HG02840 (cell line): ENCODE data around the gene LTBP2.

ENCODE experiments used
- ATAC-seq: cut with Tn5 transposase; IDR thresholded peaks from one replicate; pipeline ENCODE4 v1.9.1; 2021; ENCODE audit warnings: mild to moderate bottlenecking, moderate library complexity, moderate number of reproducible peaks; ENCODE audit not compliant: unreplicated experiment, low FRiP score

Gene LTBP2

DNA sequence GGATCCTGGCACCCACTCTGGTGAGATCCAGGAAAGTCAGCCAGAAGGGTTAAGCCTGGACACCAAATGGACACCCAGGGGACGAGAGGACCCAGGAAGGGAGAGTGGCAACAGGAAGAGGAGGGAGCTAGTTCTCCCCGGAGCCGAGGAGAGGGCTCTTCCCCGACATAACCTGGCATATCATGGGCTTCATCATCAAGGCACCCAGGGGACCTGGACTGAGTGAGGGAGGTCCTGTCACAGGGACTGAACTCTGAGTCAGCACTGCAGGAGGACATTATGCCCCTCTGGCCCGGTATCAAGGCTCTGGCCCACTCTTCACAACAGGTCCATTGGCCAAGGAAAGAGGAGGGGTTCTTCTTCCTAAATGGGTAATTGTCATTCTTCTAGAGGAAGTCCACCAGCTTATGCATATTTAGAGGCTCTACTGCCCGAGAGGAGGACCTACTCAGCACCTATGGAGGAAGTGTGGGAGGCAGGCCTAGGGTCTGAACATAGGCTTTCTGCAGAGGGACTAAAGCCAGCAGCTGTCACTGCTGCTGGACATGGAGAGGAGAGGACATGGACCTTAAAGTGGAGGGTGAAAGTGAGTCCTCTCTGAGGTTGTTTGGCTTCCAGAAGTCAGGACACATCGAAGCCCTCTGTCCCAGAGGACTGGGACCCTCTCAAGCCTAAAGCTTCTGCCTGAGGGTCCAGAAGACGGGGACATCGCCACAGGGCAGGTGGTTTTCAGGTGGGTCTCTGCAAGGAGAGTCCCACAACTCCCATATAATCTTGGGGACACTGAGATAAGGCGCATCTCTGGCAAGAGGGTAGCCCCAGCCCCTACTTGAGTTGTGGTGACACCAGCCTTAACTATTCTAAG is 99.8 kb downstream of the LTBP2 start:
- no peak for ATAC-seq

DNA sequence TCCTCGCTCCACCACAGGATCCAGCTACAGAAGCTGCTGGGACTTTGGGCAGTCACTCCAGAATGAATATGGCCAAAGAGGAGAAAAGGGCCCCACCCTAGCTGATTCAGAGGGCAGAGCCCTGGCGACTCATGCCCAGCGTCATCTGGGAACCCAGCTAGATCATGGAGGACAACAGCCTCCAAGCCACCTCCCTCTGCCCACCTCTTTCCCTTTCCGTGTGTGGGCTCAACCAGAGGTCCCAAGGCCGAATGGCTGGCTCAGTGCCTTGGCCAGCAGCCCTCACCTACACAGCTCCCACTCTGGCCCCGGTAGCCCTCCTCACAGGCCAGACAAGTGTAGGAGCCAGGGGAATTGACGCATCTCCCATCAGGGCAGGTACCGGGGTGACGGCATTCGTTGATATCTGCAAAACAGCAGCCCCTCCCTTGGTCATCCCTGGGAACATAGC is 101.1 kb downstream of the LTBP2 start:
- ATAC-seq, result no peak

DNA sequence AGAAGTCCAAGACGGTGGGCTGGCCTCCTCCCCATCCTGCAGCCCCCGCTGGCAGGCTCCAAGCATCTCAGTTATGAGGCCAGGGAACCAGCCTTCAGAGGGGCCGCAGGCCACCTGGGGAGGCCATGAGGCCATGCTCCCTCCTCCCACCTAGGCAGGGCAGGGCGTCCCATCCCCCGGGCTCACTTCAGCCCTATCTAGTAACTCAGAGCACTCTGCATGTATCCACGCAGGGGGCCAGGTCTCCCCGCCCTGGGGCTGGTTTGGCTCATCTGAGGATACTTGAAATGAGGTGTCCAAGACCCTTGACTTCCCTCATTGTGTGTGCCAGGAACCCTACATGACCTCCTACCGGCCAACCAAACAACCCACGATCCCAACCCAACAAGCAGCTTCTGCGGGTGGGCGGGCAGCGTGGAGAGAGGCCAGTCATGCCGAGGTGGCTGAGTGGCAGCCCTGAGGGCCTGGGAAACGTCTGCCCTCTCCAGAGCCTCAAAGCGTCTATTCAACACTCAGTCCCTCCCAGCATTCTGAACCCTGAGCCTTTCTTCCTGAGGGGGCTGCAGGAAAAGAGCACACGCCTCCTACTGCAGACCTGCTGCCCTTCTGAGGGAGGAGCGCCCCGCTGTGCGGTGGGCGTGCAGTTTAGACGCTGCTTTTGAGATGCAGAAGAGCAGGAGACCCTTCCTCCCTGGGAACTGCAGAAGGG is 101.7 kb downstream of the LTBP2 start:
- no peak for ATAC-seq

DNA sequence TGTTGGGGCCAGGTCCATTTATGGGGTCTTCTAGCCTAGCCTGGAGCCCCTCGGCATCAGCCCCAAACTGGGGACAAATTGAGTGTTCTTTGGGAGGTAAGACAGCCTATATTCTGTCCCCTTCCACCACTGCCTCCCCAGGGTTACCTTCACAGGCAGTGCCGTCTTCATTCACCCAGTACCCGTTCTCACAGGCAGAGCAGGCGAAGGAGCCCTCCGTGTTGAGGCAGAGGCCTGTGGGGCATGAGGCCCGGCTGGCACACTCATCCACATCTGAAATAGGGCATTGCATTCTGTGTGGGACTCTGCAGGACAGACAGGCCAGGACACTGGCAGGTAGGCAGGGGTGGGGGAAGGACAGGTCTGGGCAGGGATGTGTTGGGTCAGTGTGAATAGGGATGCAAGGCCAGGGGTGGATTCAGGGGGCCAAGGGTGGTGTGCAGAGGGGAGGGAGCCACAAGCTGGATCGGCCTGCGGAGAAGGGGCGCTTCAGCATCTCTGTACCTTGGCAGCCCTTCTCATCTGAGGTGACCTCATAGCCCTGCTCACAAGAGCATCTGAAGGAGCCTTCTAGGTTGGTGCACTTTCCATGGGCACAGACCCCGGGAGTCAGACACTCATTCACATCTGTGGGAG is 102.3 kb downstream of the LTBP2 start:
- ATAC-seq, result no peak

DNA sequence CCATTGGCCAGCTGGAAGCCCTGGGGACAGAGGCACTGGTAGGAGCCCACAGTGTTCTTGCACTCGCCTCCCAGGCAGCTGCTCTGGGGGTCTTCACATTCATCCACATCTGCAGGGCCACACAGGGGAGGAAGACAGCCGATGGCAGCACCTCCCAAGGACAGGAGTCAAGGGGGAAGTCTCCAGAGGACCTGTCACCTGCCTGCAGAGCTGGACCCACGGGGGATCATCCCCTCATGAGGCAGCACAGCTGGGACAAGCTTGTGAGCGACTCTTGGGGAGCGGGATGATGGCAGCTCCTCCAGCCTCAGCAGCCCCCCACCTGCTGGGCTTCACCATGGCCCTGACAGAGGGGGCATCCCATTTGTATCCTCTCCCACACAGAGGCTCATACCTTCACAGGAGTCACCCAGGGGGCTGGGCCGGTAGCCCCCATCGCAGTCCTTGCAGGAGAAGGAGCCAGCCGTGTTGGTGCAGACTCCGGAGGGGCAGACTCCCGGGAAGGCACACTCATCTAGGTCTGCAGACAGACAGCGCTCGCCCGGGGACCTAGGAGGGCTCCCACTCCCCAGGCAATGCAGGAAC is 103.1 kb downstream of the LTBP2 start:
- no peak for ATAC-seq

DNA sequence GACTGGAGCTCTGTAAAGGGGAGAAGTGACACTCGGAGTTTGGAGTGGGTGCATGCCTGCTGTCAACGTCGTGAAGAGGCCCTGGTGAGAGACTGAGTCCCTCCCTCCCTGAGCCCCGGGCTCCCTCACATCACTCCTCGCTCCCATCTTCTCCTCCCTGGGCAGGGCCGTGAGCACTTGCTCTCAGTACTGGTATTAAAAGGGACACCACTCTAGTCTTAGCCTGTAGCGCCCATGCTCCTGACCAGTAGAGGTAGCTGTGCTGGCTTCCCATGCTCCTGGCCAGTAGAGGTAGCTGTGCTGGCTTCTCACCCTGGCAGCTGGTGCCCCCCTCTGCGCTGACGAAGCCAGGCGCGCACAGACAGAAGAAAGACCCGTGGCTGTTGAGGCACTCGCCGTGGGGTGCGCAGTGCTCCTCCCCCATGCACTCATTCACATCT is 103.7 kb downstream of the LTBP2 start:
- no peak for ATAC-seq

DNA sequence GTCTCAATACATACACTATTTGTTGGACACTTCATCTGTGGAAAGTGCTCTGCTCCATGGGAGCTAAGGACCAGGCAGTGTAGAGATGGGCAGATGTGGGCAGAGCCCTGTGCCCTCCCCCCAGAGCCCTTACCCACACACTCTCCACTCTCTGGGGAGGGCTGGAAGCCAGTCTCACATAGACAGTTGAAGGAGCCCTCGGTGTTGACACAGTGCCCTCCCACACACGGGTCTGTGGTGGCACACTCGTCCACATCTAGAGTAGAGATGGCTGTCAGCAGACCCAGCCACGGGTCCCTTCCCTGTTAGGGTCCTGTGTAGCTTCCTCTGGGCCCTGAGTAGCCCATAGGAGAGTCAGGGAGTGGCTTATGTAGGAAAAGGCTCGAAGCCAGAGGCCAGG is 104.2 kb downstream of the LTBP2 start:
- ATAC-seq, result no peak

DNA sequence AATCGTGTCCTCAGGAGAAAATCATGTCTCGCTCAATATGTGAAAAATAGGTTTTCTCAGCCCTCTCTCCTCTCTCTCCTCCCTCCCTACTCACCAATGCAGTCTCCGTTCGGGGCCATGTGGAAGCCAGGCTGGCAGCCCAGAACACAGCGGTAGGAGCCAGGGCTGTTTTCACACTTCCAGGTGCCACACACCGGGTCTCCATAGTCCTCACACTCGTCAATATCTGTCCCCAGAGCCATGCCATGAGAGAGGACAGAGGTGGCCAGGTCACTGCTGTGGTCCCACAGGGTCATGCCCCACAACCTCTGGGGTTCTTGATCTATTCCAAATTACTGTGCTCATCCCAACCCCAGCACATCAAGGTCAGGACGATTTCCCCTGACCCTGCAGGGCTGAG is 105.0 kb downstream of the LTBP2 start:
- ATAC-seq, result no peak

DNA sequence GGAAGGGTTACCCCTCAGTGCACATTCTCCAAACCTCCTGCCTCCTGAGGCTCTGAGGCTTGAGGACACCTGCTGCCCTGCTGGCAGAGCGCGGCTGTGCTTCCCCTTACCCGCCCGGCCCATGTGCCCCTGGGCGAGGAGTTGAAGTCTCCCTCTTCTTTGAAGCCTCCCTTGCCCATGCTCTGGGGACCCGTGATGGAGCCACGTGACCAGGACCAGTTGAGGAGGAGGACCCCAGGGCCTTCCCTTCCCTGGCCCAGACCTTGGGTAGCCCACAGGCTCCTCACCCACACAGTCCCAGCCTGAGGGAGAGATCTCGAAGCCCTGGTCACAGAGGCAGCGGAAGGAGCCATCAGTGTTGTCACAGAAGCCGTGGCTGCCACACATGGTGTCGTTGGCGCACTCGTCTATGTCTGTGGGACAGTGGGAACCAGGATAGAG is 105.6 kb downstream of the LTBP2 start:
- ATAC-seq, result no peak

DNA sequence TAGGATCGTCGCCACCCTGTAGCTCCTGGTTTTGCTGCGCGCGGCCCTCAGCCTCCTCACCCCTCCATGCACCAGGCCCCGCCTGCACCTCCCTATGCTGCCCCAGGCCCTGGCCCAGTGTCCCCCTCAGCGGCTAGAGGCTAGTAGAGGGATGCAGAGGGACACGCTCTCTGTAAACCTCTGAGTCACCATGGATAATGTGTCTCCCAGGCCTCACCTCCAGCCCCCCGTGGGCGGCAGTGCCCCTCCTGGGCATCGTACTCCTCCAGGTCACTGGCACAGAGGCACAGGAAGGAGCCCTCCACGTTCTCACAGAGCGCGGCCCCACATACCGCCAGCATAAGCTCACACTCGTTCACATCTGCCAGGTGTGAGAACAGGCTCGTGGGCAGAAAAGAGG is 106.2 kb downstream of the LTBP2 start:
- no peak for ATAC-seq

DNA sequence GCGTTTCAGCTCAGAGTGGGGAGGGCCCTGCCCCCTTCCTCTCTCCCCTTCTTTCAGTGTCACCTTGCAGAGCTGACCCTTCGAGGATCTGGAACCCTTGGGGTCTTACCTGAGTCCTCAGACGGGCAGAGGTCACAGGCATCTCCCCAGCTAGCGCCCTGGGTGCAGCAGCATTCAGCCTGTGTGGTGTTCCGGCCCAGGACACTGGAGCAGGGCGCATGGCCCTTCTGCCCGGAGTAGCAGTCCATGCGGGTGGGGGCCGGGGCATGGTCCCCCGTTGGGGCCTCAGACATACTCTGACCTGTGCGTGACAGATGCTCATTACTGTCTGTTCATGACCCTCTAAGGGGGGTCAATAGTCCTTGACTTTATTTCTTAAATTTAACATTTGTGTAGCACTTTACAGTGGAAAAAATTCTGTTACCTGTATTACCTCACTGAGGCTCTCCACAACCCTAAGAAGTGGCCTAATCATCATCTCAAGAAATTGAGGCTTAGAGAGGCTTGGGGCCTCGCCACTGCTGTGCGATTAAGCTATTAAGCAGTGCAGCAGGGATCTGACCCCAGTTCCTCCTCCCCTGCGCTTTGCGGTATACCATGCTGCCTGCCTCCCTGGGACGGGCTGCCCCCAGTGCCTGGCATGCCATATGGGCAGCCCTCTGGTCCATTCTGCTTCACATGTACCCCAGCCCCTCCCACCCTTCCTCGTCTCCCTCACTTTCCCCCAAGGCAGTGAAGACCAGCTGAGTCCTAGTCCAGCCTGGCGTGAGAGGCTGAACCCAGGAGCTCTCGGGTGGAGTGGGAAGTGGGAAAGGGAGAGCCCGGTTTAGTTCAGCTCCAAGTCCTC is 106.9 kb downstream of the LTBP2 start:
- ATAC-seq, result no peak

DNA sequence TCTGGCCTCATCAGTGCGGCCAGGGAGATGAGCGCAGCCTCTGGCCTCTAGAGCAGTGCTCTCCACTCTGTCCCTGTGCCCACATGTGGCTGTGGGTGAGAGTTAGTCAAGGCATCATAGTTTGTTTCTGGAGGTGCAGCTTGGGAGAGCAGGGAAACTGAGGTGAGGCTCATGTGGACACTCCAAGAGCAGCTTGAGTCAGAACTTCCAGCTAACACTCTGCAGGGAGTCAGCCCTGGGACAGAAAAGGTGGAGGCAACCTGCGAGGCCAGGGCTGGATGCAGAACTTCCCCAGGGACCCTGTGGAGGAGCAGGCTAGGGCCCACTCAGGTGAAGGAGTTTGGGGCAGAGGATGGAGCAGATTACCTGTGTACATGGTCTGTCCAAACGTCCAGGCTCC is 107.6 kb downstream of the LTBP2 start:
- ATAC-seq, result no peak

DNA sequence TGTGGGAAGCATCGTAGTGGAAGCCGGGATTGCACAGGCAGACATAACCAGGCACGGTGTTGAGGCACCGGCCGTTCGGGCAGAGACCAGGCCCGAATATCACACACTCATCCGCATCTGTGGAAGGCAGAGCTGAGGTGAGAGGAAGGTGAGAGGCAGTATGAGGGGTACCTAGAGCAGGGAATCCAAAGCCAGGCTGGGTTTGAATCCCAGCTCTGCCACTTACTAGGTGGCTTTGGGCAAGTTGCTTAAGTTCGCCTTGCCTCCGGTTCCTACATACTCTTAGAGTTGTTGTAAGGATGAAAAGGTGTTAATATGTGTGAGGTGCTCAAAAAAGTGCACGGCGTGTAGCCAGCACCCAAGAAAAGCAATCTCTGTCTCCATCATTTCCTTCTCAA is 108.1 kb downstream of the LTBP2 start:
- ATAC-seq, result no peak

DNA sequence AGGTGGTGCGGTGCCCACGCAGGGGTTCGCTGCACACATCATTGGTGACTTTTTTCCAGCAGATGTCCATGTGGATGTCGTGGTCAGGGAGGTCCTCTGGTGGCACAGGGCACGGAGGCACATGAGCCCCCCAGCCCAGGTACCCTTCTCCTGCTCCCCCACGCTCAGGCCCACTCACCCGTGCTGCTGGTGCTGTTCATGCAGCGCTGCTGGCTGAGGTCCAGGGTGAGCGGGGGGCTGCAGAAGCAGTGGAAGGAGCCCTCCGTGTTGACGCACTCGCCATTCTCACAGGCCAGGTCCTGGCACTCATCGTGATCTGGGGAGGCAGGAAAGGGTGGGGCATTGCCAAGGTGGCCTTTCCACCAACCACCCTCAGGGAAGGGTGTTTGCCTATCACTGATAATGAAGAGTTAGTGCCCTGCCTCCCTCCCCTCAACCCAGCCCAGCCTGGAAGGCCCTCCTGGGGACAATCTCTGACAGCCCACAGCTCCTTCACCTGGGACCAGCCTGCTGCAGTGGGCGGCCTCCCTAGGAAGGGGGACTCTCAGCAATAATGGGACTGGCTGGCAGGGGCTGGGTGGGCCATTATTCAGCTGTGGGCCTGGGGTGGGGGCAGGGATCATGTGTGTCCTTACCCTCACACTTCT is 108.6 kb downstream of the LTBP2 start:
- no peak for ATAC-seq

DNA sequence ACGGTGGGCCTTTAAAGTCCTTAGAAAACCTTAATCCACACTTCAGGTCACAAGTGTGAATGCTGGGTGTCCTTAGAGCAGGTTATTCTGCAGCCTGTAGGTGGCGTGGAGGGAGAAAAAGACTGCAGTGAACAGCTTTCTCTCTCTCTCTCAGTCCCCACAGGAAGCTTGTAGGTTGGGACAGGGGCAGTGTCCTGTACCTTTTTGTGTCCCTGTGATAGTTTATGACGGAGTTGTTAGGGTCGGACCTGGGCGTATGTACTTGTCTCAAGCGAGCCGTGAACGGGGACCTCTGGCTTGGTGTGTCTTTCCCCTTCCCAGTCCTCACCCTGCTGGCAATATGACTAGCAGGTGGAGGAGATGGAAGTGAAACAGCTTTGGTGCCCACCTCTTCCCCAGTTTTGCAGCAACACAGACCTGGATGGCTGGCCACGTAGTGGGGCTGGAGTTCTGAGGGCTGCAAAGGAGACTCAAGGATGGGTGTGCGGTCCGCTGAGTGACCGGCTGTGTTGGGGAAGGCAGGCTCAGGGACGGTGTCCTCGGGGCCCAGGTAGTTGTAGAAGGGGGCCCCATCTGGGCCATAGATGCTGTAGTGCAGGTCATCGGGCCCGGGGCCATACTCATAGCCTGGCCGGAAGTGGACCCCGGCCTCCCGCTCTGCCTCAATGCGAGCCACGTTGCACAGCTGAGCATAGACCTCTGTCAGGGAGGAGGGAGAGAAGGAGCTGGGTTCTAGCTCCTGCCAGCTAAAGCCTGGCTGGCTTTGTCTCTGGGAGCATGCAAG is 109.6 kb downstream of the LTBP2 start:
- no peak for ATAC-seq

DNA sequence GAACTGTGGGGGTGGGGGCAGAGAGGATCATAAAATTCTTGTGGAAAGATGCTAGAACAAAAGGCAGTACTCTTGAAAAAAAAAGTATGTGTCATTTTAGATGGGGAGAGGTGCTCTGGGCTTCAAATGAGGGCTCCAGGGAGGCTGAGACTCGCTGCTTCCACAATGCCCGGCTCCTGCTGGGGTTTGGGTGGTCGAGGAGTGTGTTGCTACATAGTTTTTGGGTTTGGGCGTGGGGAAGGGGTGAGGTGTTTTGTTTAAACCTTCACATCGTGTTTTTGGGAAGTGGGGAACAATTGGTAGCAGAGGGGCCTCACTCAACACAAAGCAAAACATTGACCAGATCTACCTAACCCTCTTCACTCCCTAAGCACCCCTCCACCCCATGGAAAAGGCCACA is 110.3 kb downstream of the LTBP2 start:
- no peak for ATAC-seq

DNA sequence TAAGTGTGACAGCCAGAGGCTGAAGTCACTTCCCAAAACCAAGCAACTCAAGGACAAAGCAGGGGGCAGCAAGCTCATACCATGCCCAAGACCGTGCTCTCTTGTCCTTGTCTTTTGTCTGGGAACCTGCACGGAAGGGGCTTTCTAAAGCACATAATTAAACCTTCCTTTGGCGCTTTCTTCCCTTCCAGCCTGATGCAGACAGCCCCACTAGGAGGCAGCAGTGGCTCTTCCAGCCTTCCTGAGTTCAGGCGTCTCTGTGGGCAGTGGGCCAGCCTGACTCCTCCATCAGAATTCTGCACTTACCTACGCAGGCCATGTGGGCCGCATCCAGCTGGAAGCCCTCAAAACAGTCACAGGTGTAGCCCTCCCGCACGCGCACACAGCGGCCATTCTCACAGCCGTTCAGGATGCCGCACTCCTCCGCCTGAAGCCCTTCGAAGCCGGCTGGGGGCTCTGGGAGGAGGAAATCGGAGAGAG is 110.9 kb downstream of the LTBP2 start:
- ATAC-seq, result no peak

DNA sequence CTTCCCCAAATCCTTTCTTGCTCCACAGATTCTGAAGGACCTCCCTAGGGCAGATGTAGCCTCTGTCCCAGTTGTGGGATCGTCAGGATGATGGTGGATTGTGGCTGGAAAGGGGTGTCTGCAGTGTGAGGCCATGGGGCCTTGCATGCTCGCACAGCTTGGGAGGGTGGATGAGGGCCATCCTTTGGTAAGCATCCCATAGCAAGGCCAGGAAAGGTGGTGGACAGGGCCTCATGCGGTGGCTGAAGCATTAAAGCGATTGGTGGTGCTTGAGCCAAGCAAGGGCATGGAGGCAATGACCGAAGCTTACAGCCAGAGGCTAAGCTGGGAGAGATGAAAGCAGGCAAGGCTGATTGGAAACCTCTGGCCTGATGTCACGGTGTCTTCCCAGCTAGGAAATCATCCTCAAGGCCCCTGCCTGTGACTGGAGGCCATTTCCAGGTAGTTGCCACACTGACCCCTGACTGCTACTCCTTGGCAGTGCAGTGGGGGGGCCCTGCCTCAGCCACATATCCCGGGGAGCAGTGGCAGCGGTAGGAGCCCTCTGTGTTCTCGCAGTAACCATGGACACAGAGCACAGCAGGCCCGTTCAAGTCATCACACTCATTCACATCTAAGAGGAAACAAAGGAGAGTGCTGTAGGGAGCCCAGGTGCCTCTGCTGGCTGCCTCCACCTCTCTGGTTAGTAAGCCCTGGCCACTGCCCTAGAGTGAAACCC is 111.5 kb downstream of the LTBP2 start:
- no peak for ATAC-seq
